ENCODE results near the gene UFSP2.

Gene UFSP2

DNA sequence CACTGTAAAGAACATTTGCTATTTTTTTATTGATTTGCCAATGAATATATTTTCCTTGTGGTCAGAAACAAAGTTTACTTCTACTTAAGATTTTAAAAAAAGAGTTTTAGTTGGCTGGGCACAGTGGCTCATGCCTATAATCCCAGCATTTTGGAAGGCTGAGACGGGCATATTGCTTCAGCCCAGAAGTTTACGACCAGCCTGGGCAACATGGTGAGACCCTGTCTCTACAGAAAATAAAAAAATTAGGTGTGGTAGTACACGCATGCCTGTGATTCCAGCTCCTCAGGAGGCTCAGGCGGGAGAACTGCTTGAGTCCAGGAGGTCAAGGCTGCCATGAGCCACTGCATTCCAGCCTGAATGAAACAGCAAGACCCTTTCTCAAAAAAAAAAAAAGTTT, 66.8 kb downstream of the UFSP2 start:
- DNase-seq (ENCODE audit: low read depth in 2 of 2) = peak; percentile 13 to 74
- TF ChIP-seq, protein P1, sequence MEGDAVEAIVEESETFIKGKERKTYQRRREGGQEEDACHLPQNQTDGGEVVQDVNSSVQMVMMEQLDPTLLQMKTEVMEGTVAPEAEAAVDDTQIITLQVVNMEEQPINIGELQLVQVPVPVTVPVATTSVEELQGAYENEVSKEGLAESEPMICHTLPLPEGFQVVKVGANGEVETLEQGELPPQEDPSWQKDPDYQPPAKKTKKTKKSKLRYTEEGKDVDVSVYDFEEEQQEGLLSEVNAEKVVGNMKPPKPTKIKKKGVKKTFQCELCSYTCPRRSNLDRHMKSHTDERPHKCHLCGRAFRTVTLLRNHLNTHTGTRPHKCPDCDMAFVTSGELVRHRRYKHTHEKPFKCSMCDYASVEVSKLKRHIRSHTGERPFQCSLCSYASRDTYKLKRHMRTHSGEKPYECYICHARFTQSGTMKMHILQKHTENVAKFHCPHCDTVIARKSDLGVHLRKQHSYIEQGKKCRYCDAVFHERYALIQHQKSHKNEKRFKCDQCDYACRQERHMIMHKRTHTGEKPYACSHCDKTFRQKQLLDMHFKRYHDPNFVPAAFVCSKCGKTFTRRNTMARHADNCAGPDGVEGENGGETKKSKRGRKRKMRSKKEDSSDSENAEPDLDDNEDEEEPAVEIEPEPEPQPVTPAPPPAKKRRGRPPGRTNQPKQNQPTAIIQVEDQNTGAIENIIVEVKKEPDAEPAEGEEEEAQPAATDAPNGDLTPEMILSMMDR (IDR thresholded peaks at IDR 0.05; ENCODE audit: low read depth, low read length) = no peak
- H3K4me3 ChIP-seq (replicated peaks in 1 of 2; ENCODE audit: low read depth in 2 of 2, low read length in 2 of 2) = no peak overlapping the region

DNA sequence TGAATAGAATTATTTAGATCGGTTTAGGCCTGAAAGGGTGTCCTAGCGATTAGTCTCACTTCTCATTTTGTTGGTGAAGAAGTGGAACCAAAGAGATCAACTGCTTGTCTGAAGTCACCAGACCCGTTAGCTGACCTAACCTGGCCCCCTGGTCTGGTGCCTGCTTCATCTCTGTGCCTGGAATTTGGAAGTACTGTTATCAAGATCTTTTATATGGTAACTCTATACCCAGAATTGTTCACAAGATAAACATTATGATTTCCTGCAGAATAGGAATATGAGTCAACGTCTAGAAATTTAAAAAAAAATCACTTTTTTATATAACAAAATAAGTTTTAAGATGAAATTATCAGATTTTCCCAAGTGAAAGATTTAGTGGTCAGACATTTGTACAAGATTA, 67.2 kb downstream of the UFSP2 start:
- no peak overlapping the region for H3K4me3 ChIP-seq (replicated peaks in 1 of 2; ENCODE audit: low read depth in 2 of 2, low read length in 2 of 2)
- peak; percentile 18 to 77 for DNase-seq (ENCODE audit: low read depth in 2 of 2)
- TF ChIP-seq, protein P1 (IDR thresholded peaks at IDR 0.05; ENCODE audit: low read depth, low read length) = no peak

DNA sequence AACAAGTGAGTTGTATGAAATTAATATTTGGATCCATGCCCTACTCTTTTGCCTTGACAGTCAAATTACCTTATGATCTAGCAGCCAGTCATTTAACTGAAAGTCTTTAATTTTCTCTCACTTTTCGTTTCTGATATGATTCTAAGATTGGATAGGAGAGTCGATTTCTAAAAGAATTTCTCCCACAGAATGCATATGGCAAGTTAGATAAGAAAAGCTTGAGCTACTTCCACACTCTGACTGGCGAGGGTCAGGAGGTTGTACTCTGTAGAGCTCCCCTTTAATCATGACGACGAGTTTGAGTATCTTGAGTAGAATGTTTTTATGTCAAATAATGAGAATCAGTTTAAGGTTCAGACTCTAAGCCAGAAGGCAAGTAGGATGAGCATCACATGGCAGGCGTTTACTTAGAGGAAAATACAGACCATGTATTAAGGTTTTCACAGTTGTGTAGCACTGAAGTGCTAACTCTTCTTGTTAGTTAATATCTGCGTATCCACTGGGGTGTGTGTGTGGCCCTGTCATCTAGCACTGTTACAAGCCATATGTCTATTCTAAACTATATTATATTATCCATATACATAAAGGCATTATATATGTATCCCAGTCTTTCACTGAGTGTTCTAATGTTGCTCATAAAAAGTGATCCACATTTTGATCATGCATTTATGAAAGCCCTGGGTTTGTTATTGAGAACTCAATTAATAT, 67.9 kb downstream of the UFSP2 start:
- no peak overlapping the region for H3K4me3 ChIP-seq (replicated peaks in 1 of 2; ENCODE audit: low read depth in 2 of 2, low read length in 2 of 2)
- no peak for DNase-seq (ENCODE audit: low read depth in 2 of 2)
- TF ChIP-seq, protein P1 (IDR thresholded peaks at IDR 0.05; ENCODE audit: low read depth, low read length) = no peak

GRCh38 chr4:185357211-185357610, 68.6 kb downstream of the UFSP2 start:
- DNase-seq (ENCODE audit: low read depth in 2 of 2) = no peak
- TF ChIP-seq, protein P1 (IDR thresholded peaks at IDR 0.05; ENCODE audit: low read depth, low read length) = no peak
- H3K4me3 ChIP-seq (replicated peaks in 1 of 2; ENCODE audit: low read depth in 2 of 2, low read length in 2 of 2) = no peak overlapping the region

- TF ChIP-seq, protein P1 (IDR thresholded peaks at IDR 0.05; ENCODE audit: low read depth, low read length) = no peak
- no peak for DNase-seq (ENCODE audit: low read depth in 2 of 2)
- no peak overlapping the region for H3K4me3 ChIP-seq (replicated peaks in 1 of 2; ENCODE audit: low read depth in 2 of 2, low read length in 2 of 2)
Measured at GRCh38 chr4:185352741-185353140, 73.0 kb downstream of the UFSP2 start.

- no peak overlapping the region for H3K4me3 ChIP-seq (replicated peaks in 1 of 2; ENCODE audit: low read depth in 2 of 2, low read length in 2 of 2)
- TF ChIP-seq, protein P1 (IDR thresholded peaks at IDR 0.05; ENCODE audit: low read depth, low read length) = no peak
Measured at GRCh38 chr4:185352202-185352601, 73.6 kb downstream of the UFSP2 start.

DNA sequence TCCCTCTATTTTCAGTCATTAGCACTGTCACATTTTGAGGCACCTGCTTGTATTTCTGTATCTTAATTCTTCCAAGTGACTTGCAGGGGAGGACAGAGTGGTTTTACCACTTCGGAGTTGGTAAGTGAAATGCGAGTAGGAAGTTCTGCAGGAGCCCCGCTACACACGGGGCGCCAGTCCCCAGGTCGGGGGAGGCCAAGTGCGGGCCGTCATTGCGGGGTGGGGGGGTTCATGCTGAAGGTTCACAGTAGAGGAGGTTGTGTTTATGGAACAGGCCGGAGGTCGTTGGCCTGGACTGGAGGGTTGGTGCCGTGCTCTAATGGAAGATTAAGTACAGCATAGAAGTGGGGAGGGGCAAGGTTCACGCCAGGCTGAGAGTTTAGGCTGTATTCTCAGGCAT, 74.1 kb downstream of the UFSP2 start:
- no peak for DNase-seq (ENCODE audit: low read depth in 2 of 2)
- no peak overlapping the region for H3K4me3 ChIP-seq (replicated peaks in 1 of 2; ENCODE audit: low read depth in 2 of 2, low read length in 2 of 2)
- TF ChIP-seq, protein P1 (IDR thresholded peaks at IDR 0.05; ENCODE audit: low read depth, low read length) = no peak

More at GRCh38 chr4:185352202-185352601, 73.6 kb downstream of the UFSP2 start:
- no peak for DNase-seq (ENCODE audit: low read depth in 2 of 2)

Data from cardiac fibroblast (primary cell).